NCI-H460 (cell line): ENCODE data around the gene FNDC7. TPM values are rescaled to one million over a fixed set of nuclear protein-coding genes. Genes with fewer than 3 reads are reported as not detected.

Experiments used
- DNase-seq: peaks from one replicate; pipeline ENCODE4 v3.0.0-alpha.2; 2016; ENCODE audit warnings: low read depth; ENCODE audit errors: extremely low read depth
- total RNA-seq: library from RNA; depleted of rRNA; stranded (reverse); fragments of >200 nt; shearing (Covaris generic); gene quantifications from 2 replicates; pipeline ENCODE4 v1.2.3, GENCODE V29; 2014; rRNA removed

Gene FNDC7
- total RNA-seq, 1 experiment from 2014 or later, result not detected

DNA sequence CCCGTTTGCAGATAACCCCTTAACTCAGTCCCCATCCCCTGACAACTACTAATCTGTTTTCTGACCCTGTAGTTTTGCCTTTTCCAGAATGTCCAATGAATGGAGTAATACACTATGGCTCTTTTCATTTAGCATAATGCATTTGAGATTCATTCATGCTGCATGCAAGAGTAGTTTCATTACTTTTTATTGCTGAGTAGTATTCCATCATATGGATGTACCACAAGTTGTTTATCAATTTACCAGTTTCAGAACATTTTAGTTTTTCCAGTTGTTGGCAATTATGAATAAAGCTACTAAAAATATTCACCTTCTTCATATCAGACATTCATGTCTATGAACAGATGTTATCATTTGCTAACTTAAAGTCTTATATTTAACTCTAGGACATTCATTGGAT lies 79.1 kb downstream of the FNDC7 start:
- no peak for DNase-seq

Other genes starting within 250 kb of the FNDC7 start
- gene EEIG2, start 152.8 kb upstream of the FNDC7 start, total RNA-seq, result 21.7 and 22.9 TPM in 2 replicates
- 2.5 and 2.6 TPM in 2 replicates for gene HENMT1, start 51.8 kb upstream of the FNDC7 start, total RNA-seq
- gene PRPF38B, start 20.6 kb upstream of the FNDC7 start, total RNA-seq, result 17.0 and 23.7 TPM in 2 replicates
- gene STXBP3, start 33.8 kb downstream of the FNDC7 start, total RNA-seq, result 52.1 and 52.2 TPM in 2 replicates
- 0.75 and 1.5 TPM in 2 replicates for gene AKNAD1, start 144.2 kb downstream of the FNDC7 start, total RNA-seq
- 31.0 and 35.3 TPM in 2 replicates for gene GPSM2, start 164.1 kb downstream of the FNDC7 start, total RNA-seq